Measurements from ENCODE around the gene CLDN24.

The CLDN24 gene

GRCh38 chr4:183337833-183338232, 15.6 kb upstream of the CLDN24 start:
- no peak for TF ChIP-seq CTCF (IDR thresholded peaks at IDR 0.05; ENCODE audit: low read depth, low read length, missing control alignments)
- no peak overlapping the region for H3K4me3 ChIP-seq (ENCODE audit: low read depth, low read length)
- no peak for DNase-seq (ENCODE audit: low read depth)

- DNase-seq (ENCODE audit: low read depth), result no peak
- TF ChIP-seq CTCF (IDR thresholded peaks at IDR 0.05; ENCODE audit: low read depth, low read length, missing control alignments), result no peak
- H3K4me3 ChIP-seq (ENCODE audit: low read depth, low read length), result no peak overlapping the region
Measured at GRCh38 chr4:183337349-183337748, 15.1 kb upstream of the CLDN24 start.

- H3K4me3 ChIP-seq (ENCODE audit: low read depth, low read length), result no peak overlapping the region
- TF ChIP-seq CTCF (IDR thresholded peaks at IDR 0.05; ENCODE audit: low read depth, low read length, missing control alignments), result no peak
- DNase-seq (ENCODE audit: low read depth), result no peak
Measured at GRCh38 chr4:183335369-183335940, 13.2 kb upstream of the CLDN24 start.

- no peak overlapping the region for H3K4me3 ChIP-seq (ENCODE audit: low read depth, low read length)
- DNase-seq (ENCODE audit: low read depth), result no peak
- no peak for TF ChIP-seq CTCF (IDR thresholded peaks at IDR 0.05; ENCODE audit: low read depth, low read length, missing control alignments)
Measured at GRCh38 chr4:183333983-183334382, 11.8 kb upstream of the CLDN24 start.

- DNase-seq (ENCODE audit: low read depth), result no peak
- H3K4me3 ChIP-seq (ENCODE audit: low read depth, low read length), result no peak overlapping the region
- TF ChIP-seq CTCF (IDR thresholded peaks at IDR 0.05; ENCODE audit: low read depth, low read length, missing control alignments), result no peak
Measured at GRCh38 chr4:183333202-183333601, 11.0 kb upstream of the CLDN24 start.

- DNase-seq (ENCODE audit: low read depth), result no peak
- no peak for TF ChIP-seq CTCF (IDR thresholded peaks at IDR 0.05; ENCODE audit: low read depth, low read length, missing control alignments)
- H3K4me3 ChIP-seq (ENCODE audit: low read depth, low read length), result no peak overlapping the region
Measured at GRCh38 chr4:183332447-183332846, 10.2 kb upstream of the CLDN24 start.

- DNase-seq (ENCODE audit: low read depth), result no peak
- no peak overlapping the region for H3K4me3 ChIP-seq (ENCODE audit: low read depth, low read length)
Measured at GRCh38 chr4:183330841-183331240, 8.6 kb upstream of the CLDN24 start.

More at GRCh38 chr4:183330841-183331240, 8.6 kb upstream of the CLDN24 start:
- no peak for TF ChIP-seq CTCF (IDR thresholded peaks at IDR 0.05; ENCODE audit: low read depth, low read length, missing control alignments)
